Testis (tissue), 2 donors: ENCODE measurements around the gene ORM1.

Source experiments
- CTCF ChIP-seq, 3 experiments: fragments of 450-650 bp in 2 of 3; fragments of 200-600 bp in 1 of 3; sonication (generic) in 1 of 3; IDR thresholded peaks; one replicate each; pipeline ENCODE4 v1.5.1; 2016 to 2019; ENCODE audit warnings: antibody characterized with exemption in 3 of 3, mild to moderate bottlenecking in 2 of 3, moderate library complexity in 1 of 3
- POLR2A ChIP-seq: fragments of 450-650 bp; IDR thresholded peaks from one replicate; pipeline ENCODE4 v1.6.1; 2017; ENCODE audit warnings: antibody characterized with exemption, mild to moderate bottlenecking, moderate library complexity

- TF ChIP-seq CTCF (IDR thresholded peaks at IDR 0.05) (no peak), POLR2A (no peak)
Observed at GRCh38 chr9:114287763-114288192, 35.1 kb upstream of the ORM1 start.
